ENCODE results near the gene DUS2.

GRCh38 chr16:68100488-68100887 lies 77.4 kb downstream of the DUS2 start:
- no peak for TF ChIP-seq CTCF (IDR thresholded peaks at IDR 0.05)
- TF ChIP-seq POLR2A (IDR thresholded peaks at IDR 0.05), result no peak
- TF ChIP-seq EP300 (IDR thresholded peaks at IDR 0.05), result no peak
- TF ChIP-seq POLR2AphosphoS5 (IDR thresholded peaks at IDR 0.05), result no peak

Data from stomach (tissue), 4 donors.